SK-N-MC (cell line): ENCODE results near the gene PDZD2.

Source experiments
- EZH2 ChIP-seq: fragments of 200-600 bp; sonication (generic); IDR thresholded peaks from one replicate; pipeline ENCODE4 v1.6.1; 2017; ENCODE audit warnings: antibody characterized with exemption
- FOXP2 ChIP-seq: optimal IDR thresholded peaks from 2 replicates; pipeline ENCODE3; 2011; ENCODE audit warnings: mild to moderate bottlenecking, moderate library complexity; ENCODE audit not compliant: insufficient read depth; ENCODE audit errors: extremely low read length, control extremely low read depth

- TF ChIP-seq EZH2 = no peak
- TF ChIP-seq FOXP2 = peak; percentile 99
Measured at GRCh38 chr5:31702712-31703111, 63.8 kb downstream of the PDZD2 start.
